Measurements from ENCODE around the gene PLAU.
"Not testable (repeated sequence)": the region's sequence is repeated elsewhere in the genome, so short reads cannot be mapped to it uniquely, and the experiment has no call there.

PLAU gene

GRCh38 chr10:73922007-73922863, 11.3 kb downstream of the PLAU start:
- DNase-seq (ENCODE audit: low read depth), result no peak

GRCh38 chr10:73922864-73923133, 11.9 kb downstream of the PLAU start:
- no peak for DNase-seq (ENCODE audit: low read depth)

- DNase-seq (ENCODE audit: low read depth), result no peak
Observed at GRCh38 chr10:73923935-73924598, 13.1 kb downstream of the PLAU start.

GRCh38 chr10:73924935-73925334, 14.0 kb downstream of the PLAU start:
- DNase-seq (ENCODE audit: low read depth), result no peak

GRCh38 chr10:73925539-73925938, 14.6 kb downstream of the PLAU start:
- DNase-seq (ENCODE audit: low read depth), result no peak

- no peak for DNase-seq (ENCODE audit: low read depth)
Observed at GRCh38 chr10:73926152-73926764, 15.3 kb downstream of the PLAU start.

- not testable (repeated sequence) for DNase-seq (ENCODE audit: low read depth)
Observed at GRCh38 chr10:73930630-73931327, 19.8 kb downstream of the PLAU start.

GRCh38 chr10:73931767-73932619, 21.1 kb downstream of the PLAU start:
- DNase-seq (ENCODE audit: low read depth), result peak; percentile 52

GRCh38 chr10:73932620-73933112, 21.7 kb downstream of the PLAU start:
- DNase-seq (ENCODE audit: low read depth), result no peak

GRCh38 chr10:73934074-73934473, 23.1 kb downstream of the PLAU start:
- no peak for DNase-seq (ENCODE audit: low read depth)

- DNase-seq (ENCODE audit: low read depth), result no peak
Observed at GRCh38 chr10:73935895-73936294, 25.0 kb downstream of the PLAU start.

GRCh38 chr10:73937333-73938043, 26.6 kb downstream of the PLAU start:
- DNase-seq (ENCODE audit: low read depth), result no peak

- DNase-seq (ENCODE audit: low read depth), result peak; percentile 73
Observed at GRCh38 chr10:73940634-73941221, 29.8 kb downstream of the PLAU start.

- DNase-seq (ENCODE audit: low read depth), result no peak
Observed at GRCh38 chr10:73941300-73941699, 30.4 kb downstream of the PLAU start.

GRCh38 chr10:73944356-73945100, 33.6 kb downstream of the PLAU start:
- DNase-seq (ENCODE audit: low read depth), result no peak

- DNase-seq (ENCODE audit: low read depth), result no peak
Observed at GRCh38 chr10:73946253-73947145, 35.6 kb downstream of the PLAU start.

- no peak for DNase-seq (ENCODE audit: low read depth)
Observed at GRCh38 chr10:73948947-73949633, 38.2 kb downstream of the PLAU start.

All from activated T-helper 1 cell treated with Interleukin-2 at 50 U/mL for 16 hours (primary cell).